ENCODE data around the gene DRC7.

DNA sequence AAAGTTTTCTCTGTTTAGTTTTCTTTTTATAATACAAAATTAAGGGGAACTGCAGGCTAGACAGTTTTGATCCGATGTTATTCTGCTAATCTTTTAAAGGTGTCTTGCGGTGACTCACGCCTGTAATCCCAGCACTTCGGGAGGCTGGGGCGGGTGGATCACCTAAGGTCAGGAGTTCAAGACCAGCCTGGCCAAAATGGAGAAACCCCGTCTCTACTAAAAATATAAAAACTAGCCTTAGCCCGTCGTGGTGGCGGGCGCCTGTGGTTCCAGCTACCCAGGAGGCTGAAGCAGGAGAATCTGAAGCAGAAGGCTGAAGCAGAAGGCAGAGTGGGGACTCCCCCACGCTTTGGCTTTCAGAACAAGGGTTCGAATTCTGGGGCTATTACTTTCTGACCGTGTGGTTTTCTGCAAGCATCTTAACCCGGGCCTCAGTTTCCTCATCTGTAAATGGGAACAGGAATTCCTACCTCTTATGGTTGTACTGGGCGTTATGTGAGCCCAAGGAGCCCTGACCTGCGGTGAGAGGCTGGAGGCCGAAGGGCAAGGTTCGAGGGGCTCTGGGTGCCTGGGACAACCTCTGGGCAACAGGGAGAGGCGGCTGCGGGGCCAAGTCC, 39.8 kb downstream of the DRC7 start:
- TF ChIP-seq, protein P1, sequence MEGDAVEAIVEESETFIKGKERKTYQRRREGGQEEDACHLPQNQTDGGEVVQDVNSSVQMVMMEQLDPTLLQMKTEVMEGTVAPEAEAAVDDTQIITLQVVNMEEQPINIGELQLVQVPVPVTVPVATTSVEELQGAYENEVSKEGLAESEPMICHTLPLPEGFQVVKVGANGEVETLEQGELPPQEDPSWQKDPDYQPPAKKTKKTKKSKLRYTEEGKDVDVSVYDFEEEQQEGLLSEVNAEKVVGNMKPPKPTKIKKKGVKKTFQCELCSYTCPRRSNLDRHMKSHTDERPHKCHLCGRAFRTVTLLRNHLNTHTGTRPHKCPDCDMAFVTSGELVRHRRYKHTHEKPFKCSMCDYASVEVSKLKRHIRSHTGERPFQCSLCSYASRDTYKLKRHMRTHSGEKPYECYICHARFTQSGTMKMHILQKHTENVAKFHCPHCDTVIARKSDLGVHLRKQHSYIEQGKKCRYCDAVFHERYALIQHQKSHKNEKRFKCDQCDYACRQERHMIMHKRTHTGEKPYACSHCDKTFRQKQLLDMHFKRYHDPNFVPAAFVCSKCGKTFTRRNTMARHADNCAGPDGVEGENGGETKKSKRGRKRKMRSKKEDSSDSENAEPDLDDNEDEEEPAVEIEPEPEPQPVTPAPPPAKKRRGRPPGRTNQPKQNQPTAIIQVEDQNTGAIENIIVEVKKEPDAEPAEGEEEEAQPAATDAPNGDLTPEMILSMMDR (IDR thresholded peaks at IDR 0.05), result no peak
- TF ChIP-seq POLR2A (IDR thresholded peaks at IDR 0.05), result no peak

Data from Peyer's patch (tissue), 4 donors.